ENCODE measurements around the gene ABLIM1.

The ABLIM1 gene

GRCh38 chr10:114679552-114679951, 21.5 kb upstream of the ABLIM1 start:
- no peak for DNase-seq

DNA sequence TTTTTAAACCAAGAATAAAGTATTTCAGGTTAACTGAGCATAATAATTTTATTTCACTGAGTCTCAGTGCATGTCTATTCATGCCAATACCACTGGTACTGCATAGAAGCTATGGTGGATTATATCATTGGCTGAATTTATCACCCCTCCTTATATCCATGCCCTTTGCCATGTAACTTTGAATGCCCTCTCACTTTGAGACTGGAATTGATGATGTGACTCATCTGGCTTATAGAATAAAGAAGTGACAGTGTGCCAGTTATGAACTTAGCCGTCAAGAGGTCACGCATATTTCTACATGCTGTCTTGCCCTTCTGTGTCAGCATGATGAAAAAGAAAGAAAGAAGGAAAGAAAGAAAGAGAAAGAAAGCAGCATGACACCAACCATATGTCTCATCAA, 20.7 kb upstream of the ABLIM1 start:
- DNase-seq: no peak

- no peak for DNase-seq
These were observed 20.3 kb upstream of the ABLIM1 start for GRCh38 chr10:114678336-114678735.

DNA sequence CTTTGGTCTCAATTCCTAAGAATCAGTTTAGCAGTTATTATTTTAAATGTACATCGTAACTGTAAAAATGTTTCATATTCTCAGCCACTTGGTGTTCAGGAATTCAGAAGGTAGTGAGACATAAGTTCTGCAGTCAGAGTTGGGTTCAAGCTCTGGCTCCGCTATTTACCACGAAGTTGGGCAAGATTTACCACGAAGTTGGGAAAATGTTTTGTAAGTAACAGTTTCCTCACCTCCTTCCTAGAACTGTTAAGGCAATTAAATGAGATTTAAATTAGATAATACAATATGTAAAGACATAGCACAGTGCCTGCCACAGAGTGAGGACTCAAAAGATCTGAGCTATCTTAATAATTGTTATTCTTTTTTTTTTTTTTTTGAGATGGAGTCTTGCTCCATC, 16.3 kb upstream of the ABLIM1 start:
- DNase-seq: no peak

GRCh38 chr10:114669648-114670047, 11.6 kb upstream of the ABLIM1 start:
- no peak for DNase-seq

DNA sequence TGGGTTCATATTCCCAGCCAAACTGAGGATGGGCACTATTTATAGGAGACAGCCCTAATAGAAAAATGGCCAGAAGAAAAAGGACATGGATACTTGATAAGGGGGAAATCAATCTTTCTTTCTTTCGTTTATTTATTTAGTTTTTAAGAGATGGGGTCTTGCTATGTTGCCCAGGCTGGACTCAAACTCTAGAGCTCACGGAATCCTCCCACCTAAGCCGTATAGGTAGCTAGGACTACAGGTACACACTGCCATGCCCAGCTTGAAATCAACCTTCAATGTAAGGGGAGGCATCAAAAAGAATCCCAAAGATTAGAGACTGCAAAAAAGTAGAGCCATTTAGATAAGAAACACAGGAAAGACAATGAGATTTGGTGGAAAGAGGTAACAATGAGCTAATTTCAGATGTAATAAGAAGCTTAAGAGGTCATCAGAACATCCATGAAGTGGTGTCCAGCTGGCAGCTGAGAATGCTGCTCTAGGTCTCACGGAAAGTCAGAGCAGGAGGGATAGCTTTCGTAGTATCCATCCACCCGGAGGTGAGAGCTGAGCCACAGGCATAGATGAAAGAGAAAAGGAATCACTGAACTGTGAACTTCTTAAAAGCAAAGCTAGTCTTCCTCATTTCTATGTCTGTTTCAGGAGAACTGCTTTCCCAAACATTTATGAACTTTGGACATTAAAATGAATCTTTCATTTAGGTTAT, 10.5 kb upstream of the ABLIM1 start:
- no peak for DNase-seq

- DNase-seq: no peak
These were observed 7.8 kb upstream of the ABLIM1 start for GRCh38 chr10:114665873-114666272.

GRCh38 chr10:114665406-114665805, 7.3 kb upstream of the ABLIM1 start:
- no peak for DNase-seq

- DNase-seq: no peak
These were observed 6.1 kb upstream of the ABLIM1 start for GRCh38 chr10:114664127-114664526.

GRCh38 chr10:114663626-114664025, 5.6 kb upstream of the ABLIM1 start:
- DNase-seq: no peak

GRCh38 chr10:114662646-114663217, 4.7 kb upstream of the ABLIM1 start:
- DNase-seq: no peak

DNA sequence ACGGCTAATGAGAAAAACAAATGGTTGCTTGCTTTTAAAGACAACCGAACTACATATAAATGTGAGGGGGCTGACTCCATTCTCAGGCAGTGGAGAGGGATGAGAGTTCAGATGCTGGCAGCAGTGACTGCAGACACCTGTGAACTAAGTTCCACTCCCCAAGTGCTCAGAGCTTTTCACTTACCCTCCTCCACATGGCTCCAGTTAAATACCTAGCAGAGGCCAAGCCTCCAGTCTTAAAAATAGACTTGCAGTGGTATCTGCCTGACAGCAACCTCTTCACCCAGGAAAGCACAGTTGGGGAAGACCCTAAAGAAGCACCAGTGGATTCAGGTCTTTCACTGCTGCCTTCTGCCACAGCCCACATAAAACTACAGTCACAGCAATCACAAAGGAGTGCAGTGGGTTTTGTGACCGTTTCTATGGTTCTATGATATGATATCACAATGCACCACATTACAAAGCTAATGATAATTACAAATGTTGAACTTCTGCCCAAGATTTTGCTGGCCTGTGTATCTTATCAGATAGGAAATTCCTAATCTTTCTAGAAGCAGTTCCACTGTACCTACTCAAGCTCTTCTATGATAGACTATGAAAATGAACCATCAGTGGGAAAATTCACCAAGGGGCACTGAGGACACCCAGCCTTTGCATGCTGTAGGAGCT, 3.3 kb upstream of the ABLIM1 start:
- no peak for DNase-seq

- DNase-seq: no peak
These were observed 2.4 kb downstream of the ABLIM1 start for GRCh38 chr10:114655671-114656070.

GRCh38 chr10:114654822-114655575, 3.1 kb downstream of the ABLIM1 start:
- DNase-seq: no peak

DNA sequence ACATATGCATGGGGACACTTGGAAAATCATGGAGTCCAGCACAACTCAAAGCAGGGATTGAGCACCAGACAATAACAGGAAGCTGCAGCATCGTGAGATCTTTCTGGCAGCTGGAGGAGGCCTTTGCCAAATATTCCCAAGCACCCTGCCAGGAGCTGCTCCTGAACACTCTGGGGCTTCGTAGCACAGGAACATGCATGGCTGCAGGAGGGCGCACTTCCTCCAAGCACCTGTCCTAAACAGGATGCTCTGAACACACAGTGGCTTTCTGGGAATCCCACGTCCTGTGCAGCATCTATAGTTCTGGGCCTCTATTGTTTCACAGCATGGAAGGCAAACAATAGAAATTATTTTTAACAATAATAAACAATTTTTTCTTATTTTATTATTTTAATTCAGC, 4.1 kb downstream of the ABLIM1 start:
- DNase-seq: no peak

- no peak for DNase-seq
These were observed 5.4 kb downstream of the ABLIM1 start for GRCh38 chr10:114652402-114653368.

DNA sequence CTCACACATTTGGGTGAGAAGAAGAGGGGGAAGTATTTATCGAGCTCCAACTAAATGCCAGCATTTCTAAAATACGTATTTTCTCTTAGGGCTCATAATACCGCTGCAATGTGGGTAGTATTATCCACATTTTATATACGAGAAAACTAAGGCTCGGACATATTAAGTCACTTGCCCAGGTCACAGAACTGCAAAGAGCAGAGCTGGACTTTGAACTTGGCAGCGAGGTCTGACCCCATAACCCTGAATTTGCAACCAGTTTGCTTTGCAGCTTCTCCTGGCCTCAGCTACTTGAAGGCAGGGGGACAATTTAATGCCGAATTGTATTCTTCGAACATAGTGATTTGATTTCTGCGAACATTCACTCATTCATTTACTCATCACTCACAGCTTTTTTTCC, 7.2 kb downstream of the ABLIM1 start:
- DNase-seq: no peak

DNA sequence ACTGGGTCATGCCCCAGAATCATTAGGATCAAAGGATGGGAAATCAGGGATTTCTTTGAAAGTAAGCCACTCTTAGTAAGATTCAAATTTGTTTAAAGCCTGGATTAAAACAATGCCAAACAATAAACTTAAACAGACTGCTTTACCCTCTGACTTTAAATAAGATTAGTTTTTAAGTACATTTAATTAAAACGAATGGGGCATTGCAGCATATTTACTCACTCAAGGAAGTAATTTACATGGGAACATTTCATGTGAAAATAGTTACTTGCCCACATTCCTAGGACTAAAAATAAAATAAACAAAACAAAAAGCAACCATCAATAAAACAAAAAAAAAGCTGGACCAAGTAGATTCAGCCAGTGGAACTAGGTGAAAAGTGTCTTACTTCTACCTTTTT, 7.8 kb downstream of the ABLIM1 start:
- DNase-seq: no peak

DNA sequence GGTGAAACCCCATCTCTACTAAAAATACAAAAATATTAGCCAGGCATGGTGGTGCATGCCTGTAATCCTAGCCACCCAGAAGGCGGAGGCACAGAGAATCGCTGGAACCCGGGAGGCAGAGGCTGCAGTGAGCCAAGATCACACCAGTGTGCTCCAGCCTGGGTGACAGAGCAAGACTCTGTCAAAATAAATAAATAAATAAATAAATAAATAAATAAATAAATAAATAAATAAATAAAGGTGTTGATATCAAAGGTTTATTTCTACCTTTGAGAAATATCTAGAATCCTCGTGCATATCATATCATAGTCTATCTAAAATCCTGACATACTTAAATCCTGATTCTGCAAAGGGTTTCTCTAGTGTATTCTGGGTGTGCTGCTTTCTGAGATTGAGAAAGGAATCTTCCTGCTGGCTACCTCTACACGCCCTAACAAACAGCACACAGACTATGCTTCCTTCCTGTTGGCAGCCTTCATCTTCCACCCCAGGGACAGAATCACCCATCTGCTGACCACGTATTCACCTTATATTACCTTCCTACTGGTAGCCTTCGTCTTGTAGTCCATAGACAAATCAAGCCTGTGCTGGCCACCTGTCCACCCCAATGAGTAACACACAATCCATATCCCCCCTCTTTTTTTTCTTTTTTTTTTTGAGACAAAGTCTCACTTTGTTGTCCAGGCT, 8.7 kb downstream of the ABLIM1 start:
- DNase-seq: no peak

DNA sequence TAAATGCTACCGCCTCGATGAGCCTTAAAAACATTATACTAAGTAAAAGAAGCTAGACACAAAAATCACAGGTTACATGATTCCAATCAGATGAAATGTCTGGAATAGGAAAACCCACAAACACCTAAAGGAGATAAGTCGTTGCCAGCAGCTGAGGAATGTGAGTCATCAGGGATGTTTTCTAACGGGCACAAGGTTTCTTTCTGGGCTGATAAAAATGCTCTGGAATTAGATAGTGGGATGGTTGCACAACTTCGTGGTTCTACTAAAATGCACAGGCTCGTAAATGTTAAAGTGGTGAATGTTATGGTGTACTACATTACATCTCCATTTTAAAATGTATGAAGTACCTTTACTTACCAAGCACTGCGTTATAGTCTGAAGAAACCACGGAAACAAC, 9.7 kb downstream of the ABLIM1 start:
- DNase-seq: no peak

GRCh38 chr10:114647545-114648138, 10.4 kb downstream of the ABLIM1 start:
- no peak for DNase-seq

All from stimulated activated CD4-positive, alpha-beta T cell treated with anti-CD3 and anti-CD28 coated beads, Interleukin-2, amount 100 ng/mL, for 48 hours (primary cell).